ENCODE data around the gene POLD3.

POLD3 gene

GRCh38 chr11:74691755-74692154 lies 99.4 kb downstream of the POLD3 start:
- DNase-seq (ENCODE audit: low spot score), result no peak
